CD4-positive, alpha-beta T cell (primary cell): ENCODE results near the gene MYOG. TPM values are rescaled to one million over a fixed set of nuclear protein-coding genes. Genes with fewer than 3 reads are reported as not detected.

ENCODE experiments used
- ATAC-seq: fragments of 200-7000 bp; cut with Tn5 transposase; one replicate; pipeline ENCODE4 v1.10.0; 2022; ENCODE audit warnings: mild to moderate bottlenecking; ENCODE audit not compliant: poor library complexity
- CTCF ChIA-PET: fragments of 350-600 bp; sonication (Branson Sonifier 250); formaldehyde crosslinking; loops from one replicate; lab custom pipeline; 2021; ENCODE audit warnings: antibody characterized with exemption, inconsistent platforms; lab: Charles Lee
- POLR2A ChIA-PET: fragments of 350-600 bp; sonication (Branson Sonifier 250); formaldehyde crosslinking; loops from one replicate; lab custom pipeline; 2021; ENCODE audit warnings: antibody characterized with exemption, inconsistent platforms; lab: Charles Lee
- DNase-seq, 14 experiments: peaks; one replicate each; pipeline ENCODE4 v3.0.0-alpha.2; 2013 to 2020; ENCODE audit warnings: mixed read lengths in 2 of 14
- H3K27ac ChIP-seq, 2 donors: one replicate each; pipeline versions ENCODE4 v1.5.1 to v1.7.0; 2013; ENCODE audit warnings: low read length in 2 of 2, low read depth in 1 of 2, mild to moderate bottlenecking in 1 of 2
- H3K27me3 ChIP-seq, 2 experiments: 1 replicate in 1 of 2; 2 replicates in 1 of 2; pipeline versions ENCODE4 v1.6.1 to v1.7.0; 2013; ENCODE audit warnings: low read length in 2 of 2, control low read depth in 1 of 2, mild to moderate bottlenecking in 1 of 2, moderate library complexity in 1 of 2; ENCODE audit not compliant: insufficient read depth in 2 of 2, control insufficient read depth in 1 of 2
- H3K36me3 ChIP-seq: one replicate; pipeline ENCODE4 v1.6.1; 2013; ENCODE audit warnings: low read length, control low read depth; ENCODE audit not compliant: insufficient read depth
- H3K4me1 ChIP-seq: one replicate; pipeline ENCODE4 v1.6.1; 2013; ENCODE audit warnings: low read length, control low read depth; ENCODE audit not compliant: insufficient read depth
- H3K4me3 ChIP-seq: one replicate; pipeline ENCODE4 v1.5.1; 2013; ENCODE audit warnings: mild to moderate bottlenecking, low read length, moderate library complexity
- H3K9me3 ChIP-seq, 2 experiments: 1 replicate in 1 of 2; 2 replicates in 1 of 2; pipeline versions ENCODE4 v1.6.1 to v1.7.0; 2013; ENCODE audit warnings: low read length in 2 of 2, mild to moderate bottlenecking in 2 of 2, control low read depth in 1 of 2, moderate library complexity in 1 of 2; ENCODE audit not compliant: control insufficient read depth in 1 of 2, insufficient read depth in 1 of 2
- H3K27ac Mint-ChIP-seq: one replicate; pipeline ENCODE4 v1.8.0; 2020; ENCODE audit warnings: mixed read lengths
- H3K27me3 Mint-ChIP-seq: one replicate; pipeline ENCODE4 v1.8.0; 2021; ENCODE audit warnings: mixed read lengths
- H3K36me3 Mint-ChIP-seq: one replicate; pipeline ENCODE4 v1.8.0; 2021; ENCODE audit warnings: low read depth, mixed read lengths
- H3K4me1 Mint-ChIP-seq: one replicate; pipeline ENCODE4 v1.8.0; 2021; ENCODE audit warnings: low read depth, mixed read lengths
- H3K4me3 Mint-ChIP-seq: one replicate; pipeline ENCODE4 v1.8.0; 2020; ENCODE audit warnings: mild to moderate bottlenecking, mixed read lengths
- H3K9me3 Mint-ChIP-seq: one replicate; pipeline ENCODE4 v1.8.0; 2020; ENCODE audit warnings: mixed read lengths
- CTCF ChIP-seq: fragments of 200-600 bp; IDR thresholded peaks from one replicate; pipeline ENCODE4 v1.8.0; 2022; ENCODE audit warnings: antibody characterized with exemption, mild to moderate bottlenecking
- intact Hi-C, 2 experiments: fragments of 100-400 bp; cut with DNase I in 1 of 2; cut with micrococcal nuclease in 1 of 2; formaldehyde crosslinking; loops; one replicate each; pipeline versions ENCODE4 v1.15.1 to v1.9.0; 2023 to 2025; cut with DNase I, micrococcal nuclease
- total RNA-seq, 174 experiments: library from RNA in 2 of 174; stranded (reverse) in 2 of 174; gene quantifications; one replicate each; pipeline ENCODE4 v1.2.3 and lab custom pipeline; 2021 to 2026

Gene MYOG
- total RNA-seq, 2 experiments from 2014 or later = not detected

GRCh38 chr1:203078478-203078877 lies 7.3 kb downstream of the MYOG start:
- Mint-ChIP-seq H3K4me1 (no peaks in the 10 kb centered on the region), H3K27ac (no peak overlapping the region), H3K9me3 (no peaks in the 10 kb centered on the region), H3K27me3 (peaks cover 59% of the 10 kb centered on the region), H3K36me3 (no peaks in the 10 kb centered on the region), H3K4me3 (no peak overlapping the region)
- Histone ChIP-seq H3K9me3 (no peaks in the 10 kb centered on the region), H3K27ac (no peak overlapping the region), H3K36me3 (no peaks in the 10 kb centered on the region), H3K4me1 (peaks cover 11% of the 10 kb centered on the region), H3K4me3 (no peak overlapping the region), H3K27me3 (peaks cover 39 to 46% of the 10 kb centered on the region in 2 experiments)
- no peak for TF ChIP-seq CTCF
- intact Hi-C loops = no loop called here
- POLR2A ChIA-PET = no interaction called here
- CTCF ChIA-PET = interaction anchor here (0.6 kb wide), 1 partner anchor 138 kb away, joined by 4 read pairs; no protein-coding TSS in a partner anchor
- ATAC-seq (no peak), DNase-seq (no peak)

- Histone ChIP-seq H3K4me3 (no peak overlapping the region), H3K4me1 (peaks cover 11% of the 10 kb centered on the region), H3K36me3 (no peaks in the 10 kb centered on the region), H3K9me3 (no peaks in the 10 kb centered on the region), H3K27me3 (peaks cover 39 to 47% of the 10 kb centered on the region in 2 experiments), H3K27ac (no peak overlapping the region)
- ATAC-seq (no peak), DNase-seq (no peak)
- POLR2A ChIA-PET = no interaction called here
- no peak overlapping the region for H3K4me3 Mint-ChIP-seq
- CTCF ChIA-PET = no interaction called here
- no peak overlapping the region for H3K27ac Mint-ChIP-seq
- H3K27me3 Mint-ChIP-seq = peaks cover 65% of the 10 kb centered on the region
- no peaks in the 10 kb centered on the region for H3K36me3 Mint-ChIP-seq
- no peak for TF ChIP-seq CTCF
- intact Hi-C loops = no loop called here
- no peaks in the 10 kb centered on the region for H3K4me1 Mint-ChIP-seq
- no peaks in the 10 kb centered on the region for H3K9me3 Mint-ChIP-seq
Measured at GRCh38 chr1:203077956-203078355, 7.9 kb downstream of the MYOG start.

GRCh38 chr1:203077367-203077766 lies 8.4 kb downstream of the MYOG start:
- POLR2A ChIA-PET = no interaction called here
- Histone ChIP-seq H3K4me3 (no peak overlapping the region), H3K4me1 (peaks cover 11% of the 10 kb centered on the region), H3K9me3 (no peaks in the 10 kb centered on the region), H3K36me3 (no peaks in the 10 kb centered on the region), H3K27me3 (peaks cover 39 to 47% of the 10 kb centered on the region in 2 experiments), H3K27ac (no peak overlapping the region)
- ATAC-seq (no peak), DNase-seq (no peak)
- no peak for TF ChIP-seq CTCF
- Mint-ChIP-seq H3K4me1 (no peaks in the 10 kb centered on the region), H3K27ac (no peak overlapping the region), H3K4me3 (no peak overlapping the region), H3K36me3 (no peaks in the 10 kb centered on the region), H3K27me3 (peaks cover 64% of the 10 kb centered on the region), H3K9me3 (no peaks in the 10 kb centered on the region)
- intact Hi-C loops = no loop called here
- CTCF ChIA-PET = no interaction called here
